ENCODE measurements around the gene ZFHX3. TPM values are rescaled to one million over a fixed set of nuclear protein-coding genes. Genes with fewer than 3 reads are reported as not detected.

Gene ZFHX3
- total and polyA plus RNA-seq, 2 of the 8 experiments (the other 6 are each of a cell fraction or from before 2014, with no cell fraction given): 0.08 to 0.99 TPM

DNA sequence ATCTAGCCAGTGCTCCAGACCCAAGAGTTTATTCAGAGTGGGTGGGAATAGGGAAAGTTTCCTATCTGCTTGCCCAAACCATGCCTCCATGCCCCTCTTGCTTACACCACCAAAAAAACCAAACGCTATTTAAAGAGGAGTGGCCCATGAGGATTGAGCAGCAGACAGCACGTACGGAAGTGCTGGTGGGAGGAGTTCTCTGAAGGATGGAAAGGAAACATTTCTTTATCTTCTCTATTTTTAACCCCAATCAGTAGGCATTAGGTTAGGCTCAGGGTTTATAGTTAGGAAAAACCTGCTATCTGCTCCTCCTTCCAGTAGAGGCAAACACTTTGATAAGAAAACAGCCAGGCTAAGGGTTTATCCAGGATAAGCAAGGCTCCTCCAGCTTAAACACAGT, 235.3 kb downstream of the ZFHX3 start:
- Histone ChIP-seq H3K9me3 (ENCODE audit: insufficient read depth in 2 of 2, low read depth in 1 of 2, low read length in 1 of 2) (no peaks in the 10 kb centered on the region), H3K56ac (replicated peaks; ENCODE audit: insufficient read length, low read depth, low read length) (no peak overlapping the region), H3K4me1 (replicated peaks in 1 of 4; ENCODE audit: control insufficient read depth in 3 of 4, insufficient read depth in 4 of 4, low read length in 3 of 4) (no peaks in the 10 kb centered on the region), H3K23me2 (ENCODE audit: low read depth, low read length) (no peaks in the 10 kb centered on the region), H4K91ac (replicated peaks; ENCODE audit: insufficient read length, low read length) (no peak overlapping the region), H3K36me3 (ENCODE audit: control insufficient read depth in 2 of 4, insufficient read depth in 4 of 4, low read length in 3 of 4) (no peaks in the 10 kb centered on the region), H2BK120ac (replicated peaks; ENCODE audit: low read depth, low read length) (no peak overlapping the region), H2BK12ac (ENCODE audit: low read depth, low read length) (no peak overlapping the region), H2AFZ (ENCODE audit: low read length) (no peak overlapping the region), H4K8ac (ENCODE audit: extremely low read depth, insufficient read depth, low read length) (no peak overlapping the region), H3K23ac (ENCODE audit: insufficient read length) (no peak overlapping the region), H3K27me3 (replicated peaks in 1 of 4; ENCODE audit: control insufficient read depth in 3 of 4, extremely low read depth in 1 of 4, insufficient read depth in 3 of 4, low read length in 3 of 4) (no peaks in the 10 kb centered on the region), H3K79me2 (ENCODE audit: control insufficient read depth in 1 of 2, insufficient read depth in 2 of 2, low read length in 2 of 2) (no peaks in the 10 kb centered on the region), H3K14ac (ENCODE audit: insufficient read length) (no peak overlapping the region), H3K9ac (replicated peaks in 1 of 4; ENCODE audit: extremely low read depth in 1 of 4, low read depth in 3 of 4, low read length in 3 of 4) (no peak overlapping the region), H2AK5ac (ENCODE audit: low read depth, low read length) (no peak overlapping the region), H3K4me3 (ENCODE audit: extremely low read depth in 1 of 4, insufficient read depth in 2 of 4, low read depth in 3 of 4, low read length in 4 of 4) (no peak overlapping the region), H3K4ac (replicated peaks; ENCODE audit: insufficient read length, low read depth, low read length) (no peak overlapping the region), H2BK5ac (ENCODE audit: low read depth, low read length) (no peak overlapping the region), H3K18ac (ENCODE audit: extremely low read depth, low read length) (no peak overlapping the region), H3K4me2 (ENCODE audit: insufficient read depth in 1 of 2, low read depth in 2 of 2, low read length in 2 of 2) (no peak overlapping the region), H2BK15ac (ENCODE audit: low read length) (no peak overlapping the region), H4K20me1 (replicated peaks in 1 of 2; ENCODE audit: control insufficient read depth in 1 of 2, insufficient read depth in 2 of 2, low read length in 2 of 2) (peaks cover 0 to 2% of the 10 kb centered on the region in 2 experiments), H4K5ac (ENCODE audit: insufficient read length, low read depth, low read length) (no peak overlapping the region), H3K79me1 (ENCODE audit: low read depth, low read length) (no peaks in the 10 kb centered on the region), H3K27ac (ENCODE audit: low read depth, low read length) (no peak overlapping the region), H2BK20ac (ENCODE audit: low read length) (no peak overlapping the region)
- ChIA-PET CTCF (ENCODE audit: partially characterized antibody) (no interaction called here), POLR2A (ENCODE audit: partially characterized antibody) (no interaction called here)
- DNase-seq (ENCODE audit: low read depth in 1 of 2, low spot score in 2 of 2) (no peak), FAIRE-seq (no peak)
- TF ChIP-seq PHF8 (conservative IDR thresholded peaks at IDR 0.05; ENCODE audit: low read depth, low read length) (no peak), TAF1 (IDR thresholded peaks at IDR 0.05; ENCODE audit: low read depth, low read length) (no peak)
- WGBS, 2 experiments (ENCODE audit: extremely low coverage in 1 of 2, insufficient coverage in 1 of 2, insufficient read length in 1 of 2, insufficient replicate concordance in 2 of 2, low coverage in 1 of 2, low lambda C conversion rate in 2 of 2, missing lambda C conversion rate in 1 of 2): 97% methylated on average over 3 of the region's 3 CpGs; no CpG with 5 or more reads in 1 of the 2 experiments
